Peyer's patch (tissue), 4 donors: Measurements from ENCODE around the gene FAM228B.

Experiments
- POLR2A ChIP-seq, 2 donors: fragments of 450-650 bp; IDR thresholded peaks; one replicate each; pipeline ENCODE4 v1.5.1; 2017; ENCODE audit warnings: antibody characterized with exemption in 2 of 2, mild to moderate bottlenecking in 2 of 2, moderate library complexity in 2 of 2
- TF ChIP-seq, protein P1 (sequence below), 6 experiments: fragments of 450-650 bp in 4 of 6; fragments of 200-600 bp in 2 of 6; sonication (generic) in 1 of 6; IDR thresholded peaks; one replicate each; pipeline ENCODE4 v1.5.1; 2017 to 2019; ENCODE audit warnings: antibody characterized with exemption in 6 of 6, mild to moderate bottlenecking in 3 of 6, moderate library complexity in 1 of 6

DNA sequence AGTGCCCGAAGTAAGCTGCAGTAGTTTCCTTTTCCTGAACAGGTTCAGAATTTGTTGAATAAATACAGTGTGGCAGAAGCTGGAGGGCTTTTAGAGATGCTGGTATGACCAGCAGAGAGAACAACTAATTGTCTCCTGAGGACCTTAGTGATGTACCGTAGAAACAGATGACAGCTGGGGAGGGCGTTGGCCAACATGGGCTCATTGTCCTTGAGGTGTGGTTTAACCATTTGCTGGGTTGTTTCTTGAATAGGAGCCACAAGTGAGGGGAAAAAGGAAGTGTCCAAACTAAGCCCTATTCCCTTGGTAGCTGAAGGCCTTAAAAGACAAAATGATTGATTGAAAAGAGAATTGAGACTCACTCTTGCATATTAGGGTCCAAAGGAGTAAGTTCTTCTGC is 39.9 kb downstream of the FAM228B start:
- TF ChIP-seq, protein P1, sequence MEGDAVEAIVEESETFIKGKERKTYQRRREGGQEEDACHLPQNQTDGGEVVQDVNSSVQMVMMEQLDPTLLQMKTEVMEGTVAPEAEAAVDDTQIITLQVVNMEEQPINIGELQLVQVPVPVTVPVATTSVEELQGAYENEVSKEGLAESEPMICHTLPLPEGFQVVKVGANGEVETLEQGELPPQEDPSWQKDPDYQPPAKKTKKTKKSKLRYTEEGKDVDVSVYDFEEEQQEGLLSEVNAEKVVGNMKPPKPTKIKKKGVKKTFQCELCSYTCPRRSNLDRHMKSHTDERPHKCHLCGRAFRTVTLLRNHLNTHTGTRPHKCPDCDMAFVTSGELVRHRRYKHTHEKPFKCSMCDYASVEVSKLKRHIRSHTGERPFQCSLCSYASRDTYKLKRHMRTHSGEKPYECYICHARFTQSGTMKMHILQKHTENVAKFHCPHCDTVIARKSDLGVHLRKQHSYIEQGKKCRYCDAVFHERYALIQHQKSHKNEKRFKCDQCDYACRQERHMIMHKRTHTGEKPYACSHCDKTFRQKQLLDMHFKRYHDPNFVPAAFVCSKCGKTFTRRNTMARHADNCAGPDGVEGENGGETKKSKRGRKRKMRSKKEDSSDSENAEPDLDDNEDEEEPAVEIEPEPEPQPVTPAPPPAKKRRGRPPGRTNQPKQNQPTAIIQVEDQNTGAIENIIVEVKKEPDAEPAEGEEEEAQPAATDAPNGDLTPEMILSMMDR (IDR thresholded peaks at IDR 0.05), result no peak
- no peak for TF ChIP-seq POLR2A (IDR thresholded peaks at IDR 0.05)
